ENCODE data around the gene MAP3K7CL. TPM values are rescaled to one million over a fixed set of nuclear protein-coding genes. Genes with fewer than 3 reads are reported as not detected.

The MAP3K7CL gene
- total and polyA plus RNA-seq, 2 of the 8 experiments (the other 6 are each of a cell fraction or from before 2014, with no cell fraction given), result not detected

DNA sequence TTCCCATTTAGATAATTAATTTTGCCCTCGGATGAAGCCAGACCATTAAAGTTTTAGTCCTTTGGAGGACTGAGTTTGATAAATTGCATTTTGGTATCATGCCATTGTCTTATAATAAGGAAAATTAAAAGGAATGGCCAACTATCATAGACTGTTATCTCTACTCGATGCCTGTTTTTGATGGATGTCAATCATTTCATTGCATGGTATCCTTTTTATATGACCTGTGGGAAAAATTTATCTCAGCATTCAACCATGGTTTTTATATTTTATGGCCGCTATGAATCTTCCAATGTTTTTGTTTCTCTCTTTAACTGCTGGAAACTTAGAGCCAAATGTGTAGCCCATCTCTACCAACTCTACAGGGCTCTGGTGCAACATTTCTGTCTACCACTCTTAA lies 47.1 kb upstream of the MAP3K7CL start (continued):
- TF ChIP-seq, protein P1, sequence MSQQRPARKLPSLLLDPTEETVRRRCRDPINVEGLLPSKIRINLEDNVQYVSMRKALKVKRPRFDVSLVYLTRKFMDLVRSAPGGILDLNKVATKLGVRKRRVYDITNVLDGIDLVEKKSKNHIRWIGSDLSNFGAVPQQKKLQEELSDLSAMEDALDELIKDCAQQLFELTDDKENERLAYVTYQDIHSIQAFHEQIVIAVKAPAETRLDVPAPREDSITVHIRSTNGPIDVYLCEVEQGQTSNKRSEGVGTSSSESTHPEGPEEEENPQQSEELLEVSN (IDR thresholded peaks at IDR 0.05), result no peak
- TF ChIP-seq NRF1 (IDR thresholded peaks at IDR 0.05; ENCODE audit: low read depth, low read length) (no peak), TBP (IDR thresholded peaks at IDR 0.05; ENCODE audit: low read depth, low read length) (no peak), SP4 (IDR thresholded peaks at IDR 0.05; ENCODE audit: low read length) (no peak), EZH2 (IDR thresholded peaks at IDR 0.05; ENCODE audit: low read depth, low read length, severe bottlenecking) (no peak)
